C4-2B (cell line): ENCODE data around the gene PRSS22.

Source experiments
- ZFX ChIP-seq: fragments of 450-650 bp; IDR thresholded peaks from 2 replicates; pipeline ENCODE4 v1.6.1; 2017
- TF ChIP-seq, protein P1 (sequence below): fragments of 450-650 bp; conservative IDR thresholded peaks from 2 replicates; pipeline ENCODE4 v1.5.1; 2017; ENCODE audit warnings: mild to moderate bottlenecking

DNA sequence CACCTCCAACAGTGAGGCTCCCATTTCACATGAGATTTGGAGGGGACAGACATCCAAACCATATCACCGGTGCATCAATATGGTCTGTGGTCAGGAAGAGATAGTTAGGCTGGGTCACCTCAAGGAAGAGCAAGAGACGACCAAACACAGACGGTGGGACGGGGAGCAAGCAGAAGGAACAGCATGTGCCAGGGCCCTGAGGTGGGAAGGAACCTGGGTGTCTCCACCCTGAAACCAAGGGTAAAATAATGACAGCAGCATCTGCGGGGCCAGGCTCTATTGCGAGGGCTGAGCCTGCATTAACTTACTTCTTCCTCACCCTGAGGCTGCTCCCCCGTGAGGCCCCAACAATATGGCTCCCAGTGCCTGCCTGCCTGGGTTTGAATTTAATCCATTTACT lies 49.8 kb downstream of the PRSS22 start:
- TF ChIP-seq, protein P1, sequence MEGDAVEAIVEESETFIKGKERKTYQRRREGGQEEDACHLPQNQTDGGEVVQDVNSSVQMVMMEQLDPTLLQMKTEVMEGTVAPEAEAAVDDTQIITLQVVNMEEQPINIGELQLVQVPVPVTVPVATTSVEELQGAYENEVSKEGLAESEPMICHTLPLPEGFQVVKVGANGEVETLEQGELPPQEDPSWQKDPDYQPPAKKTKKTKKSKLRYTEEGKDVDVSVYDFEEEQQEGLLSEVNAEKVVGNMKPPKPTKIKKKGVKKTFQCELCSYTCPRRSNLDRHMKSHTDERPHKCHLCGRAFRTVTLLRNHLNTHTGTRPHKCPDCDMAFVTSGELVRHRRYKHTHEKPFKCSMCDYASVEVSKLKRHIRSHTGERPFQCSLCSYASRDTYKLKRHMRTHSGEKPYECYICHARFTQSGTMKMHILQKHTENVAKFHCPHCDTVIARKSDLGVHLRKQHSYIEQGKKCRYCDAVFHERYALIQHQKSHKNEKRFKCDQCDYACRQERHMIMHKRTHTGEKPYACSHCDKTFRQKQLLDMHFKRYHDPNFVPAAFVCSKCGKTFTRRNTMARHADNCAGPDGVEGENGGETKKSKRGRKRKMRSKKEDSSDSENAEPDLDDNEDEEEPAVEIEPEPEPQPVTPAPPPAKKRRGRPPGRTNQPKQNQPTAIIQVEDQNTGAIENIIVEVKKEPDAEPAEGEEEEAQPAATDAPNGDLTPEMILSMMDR = no peak
- TF ChIP-seq ZFX = no peak
